H9 (cell line): ENCODE results near the gene CMSS1. TPM values are rescaled to one million over a fixed set of nuclear protein-coding genes. Genes with fewer than 3 reads are reported as not detected.

Experiments used
- DNase-seq: peaks from one replicate; pipeline ENCODE4 v3.0.0-alpha.2; 2017
- H2AFZ ChIP-seq: one replicate; pipeline ENCODE4 v1.6.1; 2013; ENCODE audit warnings: mild to moderate bottlenecking, low read length, control low read depth, moderate library complexity
- H2AK5ac ChIP-seq: 2 replicates; pipeline ENCODE4 v1.6.1; 2013; ENCODE audit warnings: low read length, control low read depth, mixed read lengths; ENCODE audit not compliant: insufficient read length
- H2BK120ac ChIP-seq: one replicate; pipeline ENCODE4 v1.6.1; 2013; ENCODE audit warnings: low read depth, mild to moderate bottlenecking, low read length, control low read depth, inconsistent platforms; ENCODE audit not compliant: poor library complexity, severe bottlenecking
- H2BK12ac ChIP-seq: 2 replicates; pipeline ENCODE4 v1.6.1; 2013; ENCODE audit warnings: low read length, control low read depth, mixed read lengths, low read depth; ENCODE audit not compliant: insufficient read length
- H2BK15ac ChIP-seq: 2 replicates; pipeline ENCODE4 v1.6.1; 2013; ENCODE audit warnings: low read depth, low read length, control low read depth
- H2BK20ac ChIP-seq: one replicate; pipeline ENCODE4 v1.6.1; 2013; ENCODE audit warnings: low read depth, mild to moderate bottlenecking, low read length, control low read depth, inconsistent platforms; ENCODE audit not compliant: poor library complexity, severe bottlenecking
- H2BK5ac ChIP-seq: 2 replicates; pipeline ENCODE4 v1.6.1; 2013; ENCODE audit warnings: low read length, control low read depth, mixed read lengths; ENCODE audit not compliant: insufficient read length
- H3K14ac ChIP-seq: 2 replicates; pipeline ENCODE4 v1.6.1; 2013; ENCODE audit warnings: low read length, control low read depth; ENCODE audit not compliant: insufficient read depth
- H3K18ac ChIP-seq: 2 replicates; pipeline ENCODE4 v1.6.1; 2013; ENCODE audit warnings: low read depth, mild to moderate bottlenecking, mixed read lengths, low read length, control low read depth; ENCODE audit not compliant: insufficient read length
- H3K23ac ChIP-seq: 2 replicates; pipeline ENCODE4 v1.6.1; 2013; ENCODE audit warnings: low read length, control low read depth, mixed read lengths, low read depth; ENCODE audit not compliant: insufficient read length
- H3K23me2 ChIP-seq: 2 replicates; pipeline ENCODE4 v1.6.1; 2013; ENCODE audit warnings: low read depth, mild to moderate bottlenecking, mixed read lengths, low read length, control low read depth; ENCODE audit not compliant: insufficient read length, poor library complexity, severe bottlenecking
- H3K27ac ChIP-seq: 2 replicates; pipeline ENCODE4 v1.5.1; 2013; ENCODE audit warnings: low read length, control low read depth, mixed read lengths, low read depth; ENCODE audit not compliant: insufficient read length
- H3K27me3 ChIP-seq: 2 replicates; pipeline ENCODE4 v1.6.1; 2013; ENCODE audit warnings: low read length, control low read depth, inconsistent platforms; ENCODE audit not compliant: insufficient read depth
- H3K4ac ChIP-seq: 2 replicates; pipeline ENCODE4 v1.6.1; 2013; ENCODE audit warnings: low read depth, mild to moderate bottlenecking, control low read depth, inconsistent platforms, low read length, moderate library complexity
- H3K4me1 ChIP-seq: 2 replicates; pipeline ENCODE4 v1.6.1; 2013; ENCODE audit warnings: low read length, control low read depth, inconsistent platforms; ENCODE audit not compliant: insufficient read depth
- H3K4me2 ChIP-seq: 2 replicates; pipeline ENCODE4 v1.6.1; 2013; ENCODE audit warnings: low read length, control low read depth, mixed read lengths; ENCODE audit not compliant: insufficient read length, insufficient read depth
- H3K56ac ChIP-seq: 2 replicates; pipeline ENCODE4 v1.6.1; 2013; ENCODE audit warnings: low read depth, mild to moderate bottlenecking, mixed read lengths, low read length, control low read depth; ENCODE audit not compliant: insufficient read length
- H3K79me1 ChIP-seq: 2 replicates; pipeline ENCODE4 v1.6.1; 2013; ENCODE audit warnings: low read depth, mild to moderate bottlenecking, moderate library complexity, low read length, control low read depth, inconsistent platforms; ENCODE audit not compliant: insufficient read depth, poor library complexity, severe bottlenecking
- H3K79me2 ChIP-seq: 2 replicates; pipeline ENCODE4 v1.6.1; 2013; ENCODE audit warnings: low read length, control low read depth, inconsistent platforms; ENCODE audit not compliant: insufficient read depth
- H3K9ac ChIP-seq: 2 replicates; pipeline ENCODE4 v1.6.1; 2013; ENCODE audit warnings: low read length, control low read depth, mixed read lengths; ENCODE audit not compliant: insufficient read length; ENCODE audit errors: extremely low read depth
- H3K9me3 ChIP-seq: one replicate; pipeline ENCODE4 v1.6.1; 2013; ENCODE audit warnings: low read depth, low read length, inconsistent platforms; ENCODE audit not compliant: control insufficient read depth
- H3T11ph ChIP-seq: one replicate; pipeline ENCODE4 v1.6.1; 2013; ENCODE audit warnings: mild to moderate bottlenecking, low read length, control low read depth, inconsistent platforms
- H4K20me1 ChIP-seq: one replicate; pipeline ENCODE4 v1.6.1; 2013; ENCODE audit not compliant: control insufficient read depth, insufficient read length, insufficient read depth
- H4K5ac ChIP-seq: 2 replicates; pipeline ENCODE4 v1.6.1; 2013; ENCODE audit warnings: low read depth, mild to moderate bottlenecking, mixed read lengths, low read length, control low read depth; ENCODE audit not compliant: insufficient read length
- H4K8ac ChIP-seq: replicated peaks from 2 replicates; pipeline ENCODE4 v1.6.1; 2013; ENCODE audit warnings: low read length, control low read depth, mixed read lengths, low read depth; ENCODE audit not compliant: insufficient read length
- H4K91ac ChIP-seq: 2 replicates; pipeline ENCODE4 v1.6.1; 2013; ENCODE audit warnings: low read depth, mild to moderate bottlenecking, moderate library complexity, mixed read lengths, low read length, control low read depth; ENCODE audit not compliant: insufficient read length
- H3K27ac Mint-ChIP-seq, 3 experiments: 2 replicates in 2 of 3; 3 replicates in 1 of 3; pipeline ENCODE4 v1.8.0; 2020 to 2021; ENCODE audit warnings: mixed read lengths in 3 of 3, mild to moderate bottlenecking in 1 of 3, moderate library complexity in 1 of 3
- H3K27me3 Mint-ChIP-seq: 2 replicates; pipeline ENCODE4 v1.8.0; 2021; ENCODE audit warnings: low read depth, mild to moderate bottlenecking, moderate library complexity, mixed read lengths
- H3K36me3 Mint-ChIP-seq, 3 experiments: 2 replicates in 2 of 3; 3 replicates in 1 of 3; pipeline ENCODE4 v1.8.0; 2020 to 2021; ENCODE audit warnings: low read depth in 3 of 3, mixed read lengths in 3 of 3; ENCODE audit not compliant: insufficient read depth in 1 of 3
- H3K4me1 Mint-ChIP-seq, 2 experiments: 2 replicates each; pipeline ENCODE4 v1.8.0; 2020; ENCODE audit warnings: mixed read lengths in 2 of 2
- H3K4me3 Mint-ChIP-seq, 2 experiments: 2 replicates in 1 of 2; 3 replicates in 1 of 2; pipeline ENCODE4 v1.8.0; 2020 to 2021; ENCODE audit warnings: mild to moderate bottlenecking in 2 of 2, mixed read lengths in 2 of 2, moderate library complexity in 1 of 2
- H3K9me3 Mint-ChIP-seq, 2 experiments: 2 replicates in 1 of 2; 3 replicates in 1 of 2; pipeline ENCODE4 v1.8.0; 2020; ENCODE audit warnings: mild to moderate bottlenecking in 2 of 2, mixed read lengths in 2 of 2, moderate library complexity in 1 of 2
- WGBS: extraction: QIAGEN DNeasy Blood & Tissue Kit; methylation state at CpG from one replicate; pipeline ENCODE4 v1.1.7; 2013; ENCODE audit warnings: missing lambda C conversion rate, low lambda C conversion rate, mixed read lengths; ENCODE audit not compliant: insufficient read length; ENCODE audit errors: extremely low coverage; 5-methylcytosine and 5-hydroxymethylcytosine counted together
- total RNA-seq: library from RNA; stranded (reverse); gene quantifications from 2 replicates; pipeline ENCODE4 v1.2.1, GENCODE V29; 2021
- TF ChIP-seq, protein P1 (sequence below): fragments of 200-600 bp; sonication (generic); conservative IDR thresholded peaks from 3 replicates; pipeline ENCODE4 v1.8.0; 2021; ENCODE audit warnings: antibody characterized with exemption, mild to moderate bottlenecking

Gene CMSS1
- total RNA-seq, 1 experiment from 2014 or later = 61.8 TPM

DNA sequence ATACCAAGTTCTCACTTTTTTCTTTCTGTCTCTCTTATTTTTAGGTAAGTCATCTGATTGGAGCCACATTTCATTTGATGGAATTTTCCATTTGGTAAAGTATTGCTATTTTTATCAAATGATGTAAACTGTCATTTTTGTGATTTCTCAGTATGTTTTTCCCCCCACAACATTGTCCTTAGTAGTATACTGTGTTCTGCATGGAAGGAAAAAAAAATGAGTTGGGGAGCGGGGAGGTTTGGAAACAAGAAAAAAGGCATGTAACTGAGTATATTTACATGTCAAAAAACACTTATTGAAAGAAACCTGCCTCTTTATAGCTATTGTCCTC lies 192.4 kb downstream of the CMSS1 start:
- H3K79me2 ChIP-seq = no peaks in the 10 kb centered on the region
- H2BK15ac ChIP-seq = no peak overlapping the region
- H3K18ac ChIP-seq = no peak overlapping the region
- H3K4me2 ChIP-seq = no peak overlapping the region
- no peak overlapping the region for H4K8ac ChIP-seq
- H4K91ac ChIP-seq = no peak overlapping the region
- TF ChIP-seq, protein P1, sequence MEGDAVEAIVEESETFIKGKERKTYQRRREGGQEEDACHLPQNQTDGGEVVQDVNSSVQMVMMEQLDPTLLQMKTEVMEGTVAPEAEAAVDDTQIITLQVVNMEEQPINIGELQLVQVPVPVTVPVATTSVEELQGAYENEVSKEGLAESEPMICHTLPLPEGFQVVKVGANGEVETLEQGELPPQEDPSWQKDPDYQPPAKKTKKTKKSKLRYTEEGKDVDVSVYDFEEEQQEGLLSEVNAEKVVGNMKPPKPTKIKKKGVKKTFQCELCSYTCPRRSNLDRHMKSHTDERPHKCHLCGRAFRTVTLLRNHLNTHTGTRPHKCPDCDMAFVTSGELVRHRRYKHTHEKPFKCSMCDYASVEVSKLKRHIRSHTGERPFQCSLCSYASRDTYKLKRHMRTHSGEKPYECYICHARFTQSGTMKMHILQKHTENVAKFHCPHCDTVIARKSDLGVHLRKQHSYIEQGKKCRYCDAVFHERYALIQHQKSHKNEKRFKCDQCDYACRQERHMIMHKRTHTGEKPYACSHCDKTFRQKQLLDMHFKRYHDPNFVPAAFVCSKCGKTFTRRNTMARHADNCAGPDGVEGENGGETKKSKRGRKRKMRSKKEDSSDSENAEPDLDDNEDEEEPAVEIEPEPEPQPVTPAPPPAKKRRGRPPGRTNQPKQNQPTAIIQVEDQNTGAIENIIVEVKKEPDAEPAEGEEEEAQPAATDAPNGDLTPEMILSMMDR = no peak
- no peak overlapping the region for H2AFZ ChIP-seq
- no peak overlapping the region for H2BK12ac ChIP-seq
- no peaks in the 10 kb centered on the region for H3K9me3 ChIP-seq
- H3K27me3 ChIP-seq = no peaks in the 10 kb centered on the region
- H3K23me2 ChIP-seq = no peaks in the 10 kb centered on the region
- DNase-seq = no peak
- Mint-ChIP-seq H3K9me3 (peaks cover 3 to 6% of the 10 kb centered on the region in 2 experiments; a peak in 2 of 5 replicates), H3K4me3 (no peak overlapping the region), H3K4me1 (peaks cover 15 to 19% of the 10 kb centered on the region in 2 experiments), H3K36me3 (peaks cover 0 to 5% (median 4%) of the 10 kb centered on the region in 3 experiments; a peak in 4 of 7 replicates), H3K27me3 (no peaks in the 10 kb centered on the region), H3K27ac (no peak overlapping the region; a peak in 1 of 7 replicates)
- H2BK5ac ChIP-seq = no peak overlapping the region
- H3K4ac ChIP-seq = no peak overlapping the region
- H2AK5ac ChIP-seq = no peak overlapping the region
- no peak overlapping the region for H3K14ac ChIP-seq
- no peak overlapping the region for H3K23ac ChIP-seq
- H2BK120ac ChIP-seq = no peak overlapping the region
- peaks cover 3% of the 10 kb centered on the region for H3K79me1 ChIP-seq
- H3K27ac ChIP-seq = no peak overlapping the region
- no CpG with 5 or more reads among the region's 1 CpG for WGBS
- H4K5ac ChIP-seq = no peak overlapping the region
- H3K4me1 ChIP-seq = peaks cover 4% of the 10 kb centered on the region
- H3K56ac ChIP-seq = no peak overlapping the region
- no peak overlapping the region for H3T11ph ChIP-seq
- H4K20me1 ChIP-seq = no peaks in the 10 kb centered on the region
- no peak overlapping the region for H3K9ac ChIP-seq
- no peak overlapping the region for H2BK20ac ChIP-seq
